RWPE1 (cell line): ENCODE measurements around the gene MFRP.

ENCODE experiments used
- CTCF ChIA-PET: fragments of 350-600 bp; sonication (Branson Sonifier 250); formaldehyde crosslinking; extraction: SDS; loops from one replicate; lab custom pipeline; 2021; lab: Yijun Ruan, JAX
- POLR2A ChIA-PET: fragments of 400-600 bp; formaldehyde crosslinking; extraction: SDS; loops from one replicate; lab custom pipeline; 2020; ENCODE audit warnings: antibody characterized with exemption; ENCODE audit not compliant: low non-redundant PET; lab: Yijun Ruan, JAX
- DNase-seq: peaks from one replicate; pipeline ENCODE4 v3.0.0; 2012; ENCODE audit warnings: low spot score
- H3K27ac ChIP-seq: fragments of 450-650 bp; 2 replicates; pipeline ENCODE4 v1.5.1; 2017
- CTCF ChIP-seq: fragments of 450-650 bp; conservative IDR thresholded peaks from 2 replicates; pipeline ENCODE4 v1.5.1; 2017; ENCODE audit warnings: low read depth, mild to moderate bottlenecking

MFRP gene

GRCh38 chr11:119373059-119373920 is 26.8 kb upstream of the MFRP start:
- CTCF ChIA-PET: interaction anchor here (0.6 to 7.6 kb wide), 11 partner anchors 8 to 650 kb away, joined by 3 to 77 read pairs (median 8); partner anchors contain the start of gene USP2
- no peak for TF ChIP-seq CTCF
- DNase-seq: no peak
- H3K27ac ChIP-seq: peak overlapping the region; percentile 100
- POLR2A ChIA-PET: interaction anchor here (0.6 kb wide), 1 partner anchor 35 kb away, joined by 3 read pairs; no protein-coding TSS in a partner anchor

- ChIA-PET CTCF (interaction anchor here (0.5 to 7.6 kb wide), 11 partner anchors 9 to 552 kb away, joined by 3 to 77 read pairs (median 5); partner anchors contain the start of gene USP2), POLR2A (interaction anchor here (0.7 kb wide), 1 partner anchor 33 kb away, joined by 3 read pairs; no protein-coding TSS in a partner anchor)
- H3K27ac ChIP-seq: peak overlapping the region; percentile 100
- no peak for DNase-seq
- TF ChIP-seq CTCF: no peak
Measured at GRCh38 chr11:119372260-119373058, 26.0 kb upstream of the MFRP start.

GRCh38 chr11:119371778-119372182 is 25.3 kb upstream of the MFRP start:
- ChIA-PET POLR2A (interaction anchor here (0.7 kb wide), 1 partner anchor 32 kb away, joined by 3 read pairs; no protein-coding TSS in a partner anchor), CTCF (interaction anchor here (0.6 to 7.6 kb wide), 10 partner anchors 9 to 552 kb away, joined by 3 to 77 read pairs (median 4); partner anchors contain the start of gene USP2)
- TF ChIP-seq CTCF: peak; percentile 71
- H3K27ac ChIP-seq: peak overlapping the region; percentile 100
- DNase-seq: no peak

GRCh38 chr11:119371067-119371601 is 24.6 kb upstream of the MFRP start:
- no peak for TF ChIP-seq CTCF
- peak overlapping the region; percentile 100 for H3K27ac ChIP-seq
- DNase-seq: no peak
- CTCF ChIA-PET: interaction anchor here (0.8 to 7.6 kb wide), 9 partner anchors 9 to 104 kb away, joined by 3 to 77 read pairs (median 5); partner anchors contain the start of gene USP2
- POLR2A ChIA-PET: no interaction called here

DNA sequence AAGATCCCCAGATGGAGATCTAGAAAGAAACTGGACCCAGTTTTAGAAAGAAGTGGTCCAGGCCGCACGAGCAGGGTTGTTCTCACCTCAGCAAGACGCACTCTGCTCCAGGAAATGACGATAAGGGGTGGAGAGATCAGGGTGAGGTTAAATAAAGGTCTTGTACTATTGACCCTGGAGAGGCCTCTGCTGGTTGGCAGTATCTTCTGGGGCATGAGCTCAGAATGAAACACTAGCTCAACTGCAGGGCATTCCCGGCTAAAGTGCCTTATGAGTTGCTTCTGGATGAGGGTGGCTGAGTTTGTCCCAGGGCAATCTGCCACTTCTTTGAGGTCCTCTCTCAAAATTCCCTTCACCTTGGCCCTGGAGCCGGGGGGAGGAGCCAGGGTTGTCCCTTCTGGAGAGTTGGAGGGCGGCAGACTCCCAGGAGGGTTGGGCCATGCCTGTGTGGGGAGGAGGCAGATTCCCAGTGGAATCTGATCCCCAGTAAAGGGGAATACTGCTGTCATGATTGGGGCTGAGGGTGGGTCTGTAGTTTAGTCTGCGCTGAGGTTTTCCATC is 24.1 kb upstream of the MFRP start:
- no peak for TF ChIP-seq CTCF
- DNase-seq: no peak
- ChIA-PET POLR2A (no interaction called here), CTCF (interaction anchor here (0.9 to 7.6 kb wide), 5 partner anchors 11 to 104 kb away, joined by 3 to 77 read pairs (median 13); partner anchors contain the start of gene USP2)
- peak overlapping the region; percentile 100 for H3K27ac ChIP-seq
